ENCODE results near the gene SRRM3.

SRRM3 gene

GRCh38 chr7:76182225-76182960, 19.3 kb upstream of the SRRM3 start:
- no peak for TF ChIP-seq CTCF (IDR thresholded peaks at IDR 0.05; ENCODE audit: insufficient read depth, low read length, missing control alignments)
- H3K4me3 ChIP-seq (ENCODE audit: low read depth, low read length), result no peak overlapping the region
- ChIA-PET CTCF (interaction anchor here (1.2 to 11.7 kb wide), 3 partner anchors 9 to 131 kb away, joined by 3 to 93 read pairs (median 3); partner anchors contain the start of gene SRRM3), POLR2A (no interaction called here)
- no peak for DNase-seq (ENCODE audit: low read depth, low spot score)

GRCh38 chr7:76185187-76185896, 16.4 kb upstream of the SRRM3 start:
- H3K4me3 ChIP-seq (ENCODE audit: low read depth, low read length), result no peak overlapping the region
- ChIA-PET POLR2A (interaction anchor here (0.6 kb wide), 1 partner anchor 98 kb away, joined by 3 read pairs; no protein-coding TSS in a partner anchor), CTCF (interaction anchor here (0.9 to 11.7 kb wide), 3 partner anchors 8 to 128 kb away, joined by 4 to 93 read pairs (median 20); no protein-coding TSS in a partner anchor)
- no peak for TF ChIP-seq CTCF (IDR thresholded peaks at IDR 0.05; ENCODE audit: insufficient read depth, low read length, missing control alignments)
- DNase-seq (ENCODE audit: low read depth, low spot score), result no peak

- no peak for DNase-seq (ENCODE audit: low read depth, low spot score)
- POLR2A ChIA-PET, result no interaction called here
- CTCF ChIA-PET, result interaction anchor here (2.5 to 11.7 kb wide), 2 partner anchors 10 to 126 kb away, joined by 20 to 93 read pairs; no protein-coding TSS in a partner anchor
- no peak overlapping the region for H3K4me3 ChIP-seq (ENCODE audit: low read depth, low read length)
- TF ChIP-seq CTCF (IDR thresholded peaks at IDR 0.05; ENCODE audit: insufficient read depth, low read length, missing control alignments), result no peak
These were observed 14.4 kb upstream of the SRRM3 start for GRCh38 chr7:76187272-76187671.

GRCh38 chr7:76189276-76189675, 12.4 kb upstream of the SRRM3 start:
- H3K4me3 ChIP-seq (ENCODE audit: low read depth, low read length), result no peak overlapping the region
- ChIA-PET POLR2A (interaction anchor here (1.7 kb wide), 1 partner anchor 23 kb away, joined by 4 read pairs; no protein-coding TSS in a partner anchor), CTCF (interaction anchor here (0.8 to 11.7 kb wide), 2 partner anchors 11 to 124 kb away, joined by 4 to 93 read pairs; no protein-coding TSS in a partner anchor)
- TF ChIP-seq CTCF (IDR thresholded peaks at IDR 0.05; ENCODE audit: insufficient read depth, low read length, missing control alignments), result no peak
- no peak for DNase-seq (ENCODE audit: low read depth, low spot score)

DNA sequence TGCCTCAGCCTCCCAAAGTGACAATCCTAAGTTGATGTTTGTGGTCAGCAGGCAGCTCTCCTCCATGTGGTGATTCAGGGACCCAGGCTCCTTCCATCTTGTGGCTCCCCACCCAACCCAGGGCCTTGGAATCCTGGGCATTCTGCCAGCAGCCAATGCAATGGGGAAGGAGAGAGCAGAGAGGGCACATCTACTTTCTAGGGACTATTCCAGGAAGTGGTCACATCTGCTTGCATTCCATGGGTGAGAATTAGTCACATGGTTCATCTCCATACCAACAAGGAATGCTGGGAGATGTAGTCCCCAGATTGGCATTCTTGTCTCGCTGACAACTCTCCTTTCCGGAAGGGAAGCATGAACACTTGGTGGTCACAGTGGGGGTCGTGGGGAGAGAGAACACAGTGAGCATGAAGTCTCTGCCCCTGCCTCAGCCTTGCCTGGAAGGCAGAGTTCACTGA, 9.9 kb upstream of the SRRM3 start:
- TF ChIP-seq CTCF (IDR thresholded peaks at IDR 0.05; ENCODE audit: insufficient read depth, low read length, missing control alignments), result no peak
- ChIA-PET CTCF (interaction anchor here (0.8 to 11.7 kb wide), 6 partner anchors 9 to 122 kb away, joined by 3 to 93 read pairs (median 4); no protein-coding TSS in a partner anchor), POLR2A (no interaction called here)
- no peak for DNase-seq (ENCODE audit: low read depth, low spot score)
- no peak overlapping the region for H3K4me3 ChIP-seq (ENCODE audit: low read depth, low read length)

- H3K4me3 ChIP-seq (ENCODE audit: low read depth, low read length), result no peak overlapping the region
- DNase-seq (ENCODE audit: low read depth, low spot score), result no peak
- ChIA-PET CTCF (interaction anchor here (0.5 to 2.0 kb wide), 4 partner anchors 9 to 121 kb away, joined by 3 to 9 read pairs (median 5); partner anchors contain the start of gene SRRM3), POLR2A (no interaction called here)
- TF ChIP-seq CTCF (IDR thresholded peaks at IDR 0.05; ENCODE audit: insufficient read depth, low read length, missing control alignments), result no peak
These were observed 8.2 kb upstream of the SRRM3 start for GRCh38 chr7:76193466-76193865.
